Motor neuron (in vitro differentiated cells): ENCODE data around the gene C12orf57. TPM values are rescaled to one million over a fixed set of nuclear protein-coding genes. Genes with fewer than 3 reads are reported as not detected.

Experiments
- ATAC-seq, 8 experiments: fragments of 200-7000 bp; cut with Tn5 transposase; replicated peaks in 6 of 8; 2 replicates each; pipeline ENCODE4 v1.8.0; 2021; ENCODE audit warnings: mild to moderate bottlenecking in 8 of 8, moderate library complexity in 8 of 8
- H3K27ac ChIP-seq, 2 donors: fragments of 250-450 bp; sonication (Bioruptor Pico); 2 replicates each; pipeline ENCODE4 v1.9.0; 2021; ENCODE audit warnings: antibody characterized with exemption in 2 of 2, mild to moderate bottlenecking in 2 of 2, moderate library complexity in 1 of 2
- H3K4me1 ChIP-seq, 2 donors: fragments of 250-450 bp; sonication (Bioruptor Pico); replicated peaks in 1 of 2; 2 replicates each; pipeline ENCODE4 v1.6.1; 2021; ENCODE audit warnings: antibody characterized with exemption in 2 of 2, mild to moderate bottlenecking in 2 of 2, moderate library complexity in 1 of 2
- H3K4me3 ChIP-seq, 5 donors: fragments of 250-450 bp; sonication (Bioruptor Pico); 2 replicates each; pipeline ENCODE4 v1.9.0; 2021; ENCODE audit warnings: antibody characterized with exemption in 5 of 5, mild to moderate bottlenecking in 5 of 5, moderate library complexity in 4 of 5
- WGBS, 10 experiments: fragments of 450-650 bp; shearing (Covaris generic); methylation state at CpG; one replicate each; pipeline ENCODE4 v1.0.0; 2022; 5-methylcytosine and 5-hydroxymethylcytosine counted together
- in situ Hi-C, 9 experiments: fragments of 400-800 bp; cut with MboI; loops; one replicate each; pipeline ENCODE4 v1.15.0; 2021; ENCODE audit warnings: low sequenced_read_pairs in 9 of 9, low pct_unique_long_range_greater_than_20kb in 2 of 9; ENCODE audit not compliant: unreplicated experiment in 9 of 9
- total RNA-seq, 8 experiments: library from RNA; unstranded; fragments of 300-600 nt; gene quantifications; 2 replicates each; pipeline versions ENCODE4 v1.2.3 to v1.2.4, GENCODE V29; 2022

Gene C12orf57
- total RNA-seq, 8 experiments from 2014 or later = 150 to 828 (median 513) TPM

DNA sequence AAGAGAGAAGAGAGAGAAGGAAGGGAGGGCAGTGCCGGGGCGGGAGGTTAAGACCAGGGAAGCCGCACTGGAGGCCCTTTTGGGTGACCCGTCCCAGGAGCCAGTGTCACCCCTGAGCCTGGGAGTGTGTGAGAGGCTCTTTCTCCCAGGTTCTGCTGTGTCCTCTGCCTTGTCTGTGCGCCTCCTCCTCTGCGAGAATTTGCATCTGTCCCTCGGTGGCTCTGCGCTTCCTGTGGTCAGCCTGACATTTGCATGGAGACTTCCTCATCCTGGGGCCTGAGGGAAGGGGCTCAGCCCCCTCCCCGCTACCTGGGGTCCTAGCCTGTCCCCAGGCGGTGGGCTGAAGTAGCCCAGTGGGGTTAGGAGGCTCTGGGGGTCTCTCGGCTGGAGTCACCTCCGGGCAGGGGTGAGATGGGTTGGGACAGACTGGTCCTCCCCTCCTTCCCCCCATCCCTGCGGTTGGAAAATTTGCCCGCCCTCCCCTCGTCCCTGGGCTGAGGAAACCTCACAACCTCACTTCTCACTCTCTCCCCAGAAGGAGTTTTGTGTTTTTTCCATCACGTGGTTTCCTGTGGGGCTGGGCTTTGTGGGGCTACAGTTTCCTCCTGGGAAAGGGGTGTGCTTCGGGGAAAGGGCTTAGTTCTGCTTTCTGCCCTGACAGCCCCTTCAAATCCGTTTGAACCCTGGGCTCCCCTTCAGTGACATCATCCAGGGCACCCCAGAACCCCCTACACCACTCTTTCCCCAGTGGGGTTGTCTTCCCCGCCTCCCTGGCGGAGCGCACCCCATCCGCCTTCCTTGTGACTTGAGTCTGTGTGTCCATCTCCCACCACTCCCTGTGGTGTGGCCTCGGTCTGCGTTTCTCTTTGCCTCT lies 9.9 kb downstream of the C12orf57 start:
- 40 to 100% (median 66%) methylated on average over 1 to 7 of the region's 24 CpGs; no CpG with 5 or more reads in 5 of the 10 experiments for WGBS, 10 experiments
- in situ Hi-C loops = loop anchor here in 1 of 9 experiments (25.0 kb wide), 1 partner anchor 159 kb away; the partner anchor contains the start of gene C1RL
- peaks cover 0 to 6% of the 10 kb centered on the region in 2 donors for H3K4me1 ChIP-seq
- H3K27ac ChIP-seq = no peak overlapping the region
- H3K4me3 ChIP-seq = no peak overlapping the region
- peak in 3 of 8 experiments; percentile 4 to 38 (median 31) for ATAC-seq

DNA sequence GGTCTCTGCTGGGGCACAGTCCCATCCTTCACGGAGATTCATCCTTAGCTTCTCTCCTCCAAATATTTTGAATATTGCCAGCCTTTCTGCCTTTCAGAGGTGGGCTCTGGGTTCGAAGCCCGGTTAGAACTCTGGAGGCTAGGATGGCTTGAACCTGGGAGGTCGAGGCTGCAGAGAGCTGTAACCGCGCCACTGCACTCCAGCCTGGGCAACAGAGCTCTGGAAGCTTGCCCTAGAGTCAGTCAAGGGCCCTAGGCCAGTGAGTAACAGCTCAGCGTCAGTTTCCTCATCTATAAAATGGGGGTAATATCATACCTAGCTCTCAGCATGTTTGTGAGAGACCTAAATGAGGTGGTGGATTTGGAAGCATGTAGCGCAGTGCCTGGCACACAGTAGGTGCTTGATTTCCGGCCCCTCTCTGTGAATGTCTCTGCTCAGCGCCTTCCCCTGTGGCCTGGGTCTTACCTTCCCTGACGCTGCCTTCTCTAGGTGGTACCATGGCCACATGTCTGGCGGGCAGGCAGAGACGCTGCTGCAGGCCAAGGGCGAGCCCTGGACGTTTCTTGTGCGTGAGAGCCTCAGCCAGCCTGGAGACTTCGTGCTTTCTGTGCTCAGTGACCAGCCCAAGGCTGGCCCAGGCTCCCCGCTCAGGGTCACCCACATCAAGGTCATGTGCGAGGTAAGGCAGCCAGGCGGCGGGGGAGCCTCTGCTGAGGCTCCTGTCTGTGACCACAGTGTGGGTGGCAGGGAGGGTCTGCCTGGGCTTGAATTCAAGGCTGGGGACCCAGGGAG lies 10.7 kb downstream of the C12orf57 start:
- ATAC-seq = no peak
- in situ Hi-C loops = loop anchor here in 1 of 9 experiments (25.0 kb wide), 1 partner anchor 158 kb away; the partner anchor contains the start of gene C1RL
- Histone ChIP-seq H3K27ac (no peak overlapping the region), H3K4me3 (no peak overlapping the region), H3K4me1 (peaks cover 0 to 6% of the 10 kb centered on the region in 2 donors)
- 67 to 94% (median 90%) methylated on average over 1 to 9 of the region's 21 CpGs; no CpG with 5 or more reads in 2 of the 10 experiments for WGBS, 10 experiments

DNA sequence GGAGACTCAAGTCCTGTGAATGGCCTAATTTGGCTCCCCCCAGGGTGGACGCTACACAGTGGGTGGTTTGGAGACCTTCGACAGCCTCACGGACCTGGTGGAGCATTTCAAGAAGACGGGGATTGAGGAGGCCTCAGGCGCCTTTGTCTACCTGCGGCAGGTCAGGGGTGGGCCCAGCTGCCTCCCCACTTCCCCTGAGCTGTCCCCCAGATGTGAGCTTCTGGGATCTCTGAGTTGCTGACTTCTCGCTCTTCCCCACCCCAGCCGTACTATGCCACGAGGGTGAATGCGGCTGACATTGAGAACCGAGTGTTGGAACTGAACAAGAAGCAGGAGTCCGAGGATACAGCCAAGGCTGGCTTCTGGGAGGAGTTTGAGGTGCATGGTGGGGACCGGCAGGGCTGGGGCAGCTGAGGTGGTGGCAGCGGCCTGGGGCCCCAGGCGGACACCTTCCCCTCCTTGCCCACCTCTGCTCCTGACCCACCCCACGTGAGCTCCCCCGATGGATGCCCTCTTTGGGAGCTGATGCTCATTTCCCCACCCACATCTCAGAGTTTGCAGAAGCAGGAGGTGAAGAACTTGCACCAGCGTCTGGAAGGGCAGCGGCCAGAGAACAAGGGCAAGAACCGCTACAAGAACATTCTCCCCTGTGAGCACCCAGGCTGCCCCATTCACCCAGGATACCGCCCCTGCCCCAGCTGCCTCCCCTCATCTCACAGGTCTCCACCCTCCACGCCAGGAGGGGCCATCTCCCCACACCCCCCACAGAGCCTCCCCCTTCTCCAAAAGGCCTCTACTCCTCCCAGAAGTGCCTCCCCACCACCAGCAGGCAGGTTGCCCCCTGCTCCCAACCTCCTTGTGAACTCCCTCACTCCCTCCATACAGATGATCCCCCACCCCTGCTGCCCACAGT lies 11.5 kb downstream of the C12orf57 start:
- in situ Hi-C loops = loop anchor here in 1 of 9 experiments (25.0 kb wide), 1 partner anchor 157 kb away; the partner anchor contains the start of gene C1RL

DNA sequence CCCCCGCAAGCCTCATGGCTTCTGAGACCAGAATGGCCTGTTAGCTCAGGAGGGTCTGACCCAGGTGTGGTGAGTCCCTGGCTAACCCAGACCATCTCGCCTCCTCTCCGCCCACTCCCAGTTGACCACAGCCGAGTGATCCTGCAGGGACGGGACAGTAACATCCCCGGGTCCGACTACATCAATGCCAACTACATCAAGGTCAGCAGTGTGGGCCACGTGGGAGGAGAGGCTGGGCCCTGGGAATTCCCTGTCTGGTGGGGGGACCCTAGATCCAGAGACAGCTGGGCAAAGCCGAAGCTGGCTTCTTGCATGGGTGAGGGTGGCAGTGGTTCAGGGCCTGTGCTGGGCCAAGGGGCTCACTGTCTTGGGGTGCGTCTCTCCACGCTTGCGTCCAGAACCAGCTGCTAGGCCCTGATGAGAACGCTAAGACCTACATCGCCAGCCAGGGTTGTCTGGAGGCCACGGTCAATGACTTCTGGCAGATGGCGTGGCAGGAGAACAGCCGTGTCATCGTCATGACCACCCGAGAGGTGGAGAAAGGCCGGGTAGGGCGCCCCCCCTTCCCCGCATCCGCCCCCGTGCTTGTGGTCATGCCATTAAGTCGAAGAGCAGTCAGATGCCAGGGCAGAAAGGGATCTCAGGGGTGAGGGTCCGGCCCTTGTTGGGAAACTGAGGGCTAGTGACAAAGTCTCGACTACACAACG lies 12.4 kb downstream of the C12orf57 start:
- no peak overlapping the region for H3K27ac ChIP-seq
- in situ Hi-C loops = loop anchor here in 1 of 9 experiments (25.0 kb wide), 1 partner anchor 156 kb away; the partner anchor contains the start of gene C1RL
- no peak overlapping the region for H3K4me3 ChIP-seq
- ATAC-seq = no peak
- WGBS, 10 experiments = 50 to 80% (median 58%) methylated on average over 1 to 5 of the region's 28 CpGs; no CpG with 5 or more reads in 7 of the 10 experiments
- H3K4me1 ChIP-seq = peaks cover 0 to 6% of the 10 kb centered on the region in 2 donors

More for the DNA sequence above, 11.5 kb downstream of the C12orf57 start:
- Histone ChIP-seq H3K27ac (no peak overlapping the region), H3K4me1 (peaks cover 0 to 6% of the 10 kb centered on the region in 2 donors), H3K4me3 (no peak overlapping the region)
- WGBS, 10 experiments = 62 to 93% (median 85%) methylated on average over 1 to 9 of the region's 22 CpGs; no CpG with 5 or more reads in 6 of the 10 experiments
- no peak for ATAC-seq

DNA sequence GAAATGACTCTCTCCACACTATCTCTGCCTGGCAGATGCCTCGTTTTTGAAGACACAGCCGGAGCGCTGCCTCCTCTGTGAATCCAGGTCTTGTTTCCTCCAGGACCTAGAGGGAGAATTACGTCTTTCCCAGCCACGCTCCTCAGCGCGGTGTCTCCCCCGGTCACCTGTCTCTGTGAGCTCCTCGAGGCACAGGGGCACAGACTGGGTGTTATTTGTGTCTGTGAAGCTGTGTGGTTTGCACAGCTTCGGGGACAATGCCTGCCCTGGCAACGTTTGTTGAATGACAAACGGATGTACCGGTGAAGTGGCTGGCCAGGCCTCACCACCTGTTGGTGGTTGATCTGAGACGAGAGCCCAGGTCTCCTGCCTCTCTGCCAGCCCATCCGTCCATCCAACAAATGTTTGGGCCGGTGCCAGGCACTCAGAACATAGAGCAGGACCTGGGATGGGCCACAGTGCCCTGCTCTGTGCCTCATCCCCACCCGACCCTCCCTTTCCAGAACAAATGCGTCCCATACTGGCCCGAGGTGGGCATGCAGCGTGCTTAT lies 13.4 kb downstream of the C12orf57 start:
- in situ Hi-C loops = loop anchor here in 1 of 9 experiments (25.0 kb wide), 1 partner anchor 155 kb away; the partner anchor contains the start of gene C1RL
- no peak overlapping the region for H3K4me3 ChIP-seq
- H3K27ac ChIP-seq = no peak overlapping the region
- 32 to 90% (median 58%) methylated on average over 2 to 6 of the region's 20 CpGs; no CpG with 5 or more reads in 5 of the 10 experiments for WGBS, 10 experiments
- peaks cover 9 to 16% of the 10 kb centered on the region in 2 donors for H3K4me1 ChIP-seq
- no peak for ATAC-seq

DNA sequence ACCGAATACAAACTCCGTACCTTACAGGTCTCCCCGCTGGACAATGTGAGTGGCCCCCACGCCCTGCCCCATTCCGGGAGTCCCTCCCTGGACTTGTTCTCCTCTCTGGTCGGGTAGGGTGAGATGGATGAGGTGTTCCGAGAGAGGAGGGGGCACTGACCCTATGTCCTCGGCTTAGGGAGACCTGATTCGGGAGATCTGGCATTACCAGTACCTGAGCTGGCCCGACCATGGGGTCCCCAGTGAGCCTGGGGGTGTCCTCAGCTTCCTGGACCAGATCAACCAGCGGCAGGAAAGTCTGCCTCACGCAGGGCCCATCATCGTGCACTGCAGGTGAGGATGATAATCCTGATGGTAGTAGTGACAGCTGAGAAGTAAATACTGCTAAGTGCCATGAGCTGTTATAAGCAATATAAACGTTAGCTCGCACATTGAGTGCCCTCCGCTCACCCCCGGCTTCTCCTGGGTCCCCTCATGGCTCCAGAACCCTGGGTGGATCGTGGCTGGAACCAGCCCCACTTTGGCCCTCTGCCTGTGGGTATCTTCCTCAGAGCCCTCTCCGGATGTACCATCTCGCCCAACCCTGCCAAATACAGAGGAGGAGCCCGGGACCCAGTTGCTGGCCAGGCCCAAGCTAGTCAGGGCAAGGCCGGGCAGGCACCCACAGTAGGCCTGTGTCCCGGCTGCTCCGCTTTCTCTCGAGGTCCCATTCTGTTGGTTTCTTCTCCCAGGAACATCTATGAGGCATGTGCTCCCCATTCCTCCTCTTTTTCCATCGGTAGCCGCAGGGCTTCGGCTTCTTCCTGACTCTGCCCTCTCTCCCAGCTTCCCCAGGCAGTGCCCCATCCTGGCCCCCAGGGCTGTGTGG lies 14.2 kb downstream of the C12orf57 start:
- Histone ChIP-seq H3K27ac (no peak overlapping the region), H3K4me1 (peaks cover 12 to 24% of the 10 kb centered on the region in 2 donors), H3K4me3 (no peak overlapping the region)
- in situ Hi-C loops = loop anchor here in 1 of 9 experiments (25.0 kb wide), 1 partner anchor 154 kb away; the partner anchor contains the start of gene C1RL
- WGBS, 10 experiments = 67 to 100% (median 82%) methylated on average over 1 to 12 of the region's 28 CpGs; no CpG with 5 or more reads in 2 of the 10 experiments
- ATAC-seq = no peak

DNA sequence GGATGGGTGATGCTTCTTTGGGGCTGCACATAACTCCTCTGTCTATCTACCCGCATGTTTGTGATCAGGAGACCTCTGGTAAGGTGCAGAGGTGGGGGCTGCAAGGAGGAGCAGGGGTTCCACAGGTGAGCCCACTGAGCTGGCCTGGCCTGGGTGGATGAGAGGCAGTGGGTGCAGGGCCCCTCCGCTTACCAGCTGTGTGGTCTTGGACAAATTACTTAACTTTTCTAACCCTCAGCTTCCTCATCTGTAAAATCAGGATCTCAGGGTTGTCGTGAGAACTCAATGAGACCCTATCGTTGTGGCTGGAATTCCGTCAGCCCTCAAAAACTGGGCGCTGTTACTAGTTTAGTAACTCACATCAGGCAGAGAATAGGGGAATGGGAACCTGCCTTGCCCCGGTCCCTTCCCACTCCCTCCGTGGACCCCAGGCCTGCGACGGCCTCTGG lies 14.8 kb downstream of the C12orf57 start:
- in situ Hi-C loops = loop anchor here in 1 of 9 experiments (25.0 kb wide), 1 partner anchor 154 kb away; the partner anchor contains the start of gene C1RL
- Histone ChIP-seq H3K4me3 (no peak overlapping the region), H3K4me1 (peaks cover 12 to 24% of the 10 kb centered on the region in 2 donors), H3K27ac (no peak overlapping the region)
- no peak for ATAC-seq
- WGBS, 10 experiments = 68 to 88% (median 82%) methylated on average over 2 to 8 of the region's 10 CpGs; no CpG with 5 or more reads in 5 of the 10 experiments

DNA sequence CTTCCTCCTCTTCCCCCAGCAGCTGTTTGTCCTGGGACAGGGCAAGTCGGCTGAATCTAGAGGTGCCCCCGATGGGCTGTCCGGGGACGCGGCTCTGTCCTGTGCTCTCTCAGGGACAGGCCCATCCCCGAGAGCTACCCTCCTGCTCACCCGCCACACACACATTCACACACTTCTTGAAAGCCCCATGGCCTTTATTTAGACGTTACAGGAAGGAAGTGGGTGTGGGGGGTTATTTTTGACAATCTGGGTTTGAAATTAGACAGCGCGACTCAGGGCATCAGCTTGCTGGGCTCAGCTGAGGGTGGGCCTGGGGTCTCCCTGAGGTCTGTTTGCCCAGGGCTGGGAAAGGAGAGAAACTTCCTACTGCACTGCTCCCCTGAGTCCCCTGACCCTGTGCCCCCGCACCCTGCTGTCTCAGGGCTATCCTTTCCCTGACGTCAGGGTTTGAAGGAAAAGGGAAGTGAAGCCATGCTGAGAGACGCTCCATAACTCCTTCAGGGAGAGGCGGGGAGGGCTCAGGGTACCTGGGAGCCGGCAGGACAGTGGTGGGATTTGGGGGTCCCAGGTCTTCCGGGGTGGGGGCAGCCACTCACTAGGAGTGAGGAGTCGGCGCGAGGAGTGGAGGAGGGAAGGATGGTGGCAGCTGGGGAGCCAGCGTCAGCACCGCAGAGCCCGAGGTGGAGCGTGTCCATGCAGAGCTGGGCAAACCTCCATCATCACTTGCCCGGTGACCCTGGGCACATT lies 15.4 kb downstream of the C12orf57 start:
- in situ Hi-C loops = loop anchor here in 1 of 9 experiments (25.0 kb wide), 1 partner anchor 153 kb away; the partner anchor contains the start of gene C1RL
- no peak for ATAC-seq

DNA sequence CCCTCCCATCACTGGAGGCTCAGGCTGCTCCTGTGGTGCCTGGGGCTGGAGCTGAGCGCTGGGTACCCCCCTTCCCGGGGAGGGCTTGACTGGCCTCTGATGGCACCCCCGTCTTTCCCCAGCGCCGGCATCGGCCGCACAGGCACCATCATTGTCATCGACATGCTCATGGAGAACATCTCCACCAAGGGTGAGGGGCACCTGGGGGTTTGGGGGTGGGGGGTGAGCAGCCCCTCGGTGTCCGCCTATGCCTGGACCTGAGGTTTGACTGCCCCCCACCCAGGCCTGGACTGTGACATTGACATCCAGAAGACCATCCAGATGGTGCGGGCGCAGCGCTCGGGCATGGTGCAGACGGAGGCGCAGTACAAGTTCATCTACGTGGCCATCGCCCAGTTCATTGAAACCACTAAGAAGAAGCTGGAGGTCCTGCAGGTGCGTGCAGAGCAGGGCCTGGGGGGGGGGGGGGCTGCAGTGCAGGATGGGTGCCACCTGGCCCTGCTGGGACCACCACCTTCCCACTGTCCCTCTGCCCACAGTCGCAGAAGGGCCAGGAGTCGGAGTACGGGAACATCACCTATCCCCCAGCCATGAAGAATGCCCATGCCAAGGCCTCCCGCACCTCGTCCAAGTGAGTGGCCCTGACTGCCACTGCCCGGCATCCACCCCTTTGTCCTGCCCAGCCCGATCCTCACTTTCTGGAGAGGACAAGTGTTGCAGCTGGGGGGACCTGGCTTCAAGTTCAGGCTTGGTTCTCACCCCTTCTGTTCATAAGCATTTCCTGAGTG lies 16.2 kb downstream of the C12orf57 start:
- Histone ChIP-seq H3K27ac (no peak overlapping the region), H3K4me3 (no peak overlapping the region), H3K4me1 (peaks cover 14 to 35% of the 10 kb centered on the region in 2 donors)
- in situ Hi-C loops = loop anchor here in 1 of 9 experiments (25.0 kb wide), 1 partner anchor 152 kb away; the partner anchor contains the start of gene C1RL
- WGBS, 10 experiments = 80 to 90% (median 80%) methylated on average over 1 to 2 of the region's 26 CpGs; no CpG with 5 or more reads in 7 of the 10 experiments
- no peak for ATAC-seq

More for the DNA sequence above, 15.4 kb downstream of the C12orf57 start:
- Histone ChIP-seq H3K4me3 (no peak overlapping the region), H3K27ac (no peak overlapping the region), H3K4me1 (peaks cover 14 to 29% of the 10 kb centered on the region in 2 donors)
- WGBS, 10 experiments = 20 to 83% (median 74%) methylated on average over 1 to 7 of the region's 24 CpGs; no CpG with 5 or more reads in 6 of the 10 experiments
